ENCODE data around the gene PCDHA10.
"Not testable (repeated sequence)": the region's sequence is repeated elsewhere in the genome, so short reads cannot be mapped to it uniquely, and the experiment has no call there.

The PCDHA10 gene, protein sequence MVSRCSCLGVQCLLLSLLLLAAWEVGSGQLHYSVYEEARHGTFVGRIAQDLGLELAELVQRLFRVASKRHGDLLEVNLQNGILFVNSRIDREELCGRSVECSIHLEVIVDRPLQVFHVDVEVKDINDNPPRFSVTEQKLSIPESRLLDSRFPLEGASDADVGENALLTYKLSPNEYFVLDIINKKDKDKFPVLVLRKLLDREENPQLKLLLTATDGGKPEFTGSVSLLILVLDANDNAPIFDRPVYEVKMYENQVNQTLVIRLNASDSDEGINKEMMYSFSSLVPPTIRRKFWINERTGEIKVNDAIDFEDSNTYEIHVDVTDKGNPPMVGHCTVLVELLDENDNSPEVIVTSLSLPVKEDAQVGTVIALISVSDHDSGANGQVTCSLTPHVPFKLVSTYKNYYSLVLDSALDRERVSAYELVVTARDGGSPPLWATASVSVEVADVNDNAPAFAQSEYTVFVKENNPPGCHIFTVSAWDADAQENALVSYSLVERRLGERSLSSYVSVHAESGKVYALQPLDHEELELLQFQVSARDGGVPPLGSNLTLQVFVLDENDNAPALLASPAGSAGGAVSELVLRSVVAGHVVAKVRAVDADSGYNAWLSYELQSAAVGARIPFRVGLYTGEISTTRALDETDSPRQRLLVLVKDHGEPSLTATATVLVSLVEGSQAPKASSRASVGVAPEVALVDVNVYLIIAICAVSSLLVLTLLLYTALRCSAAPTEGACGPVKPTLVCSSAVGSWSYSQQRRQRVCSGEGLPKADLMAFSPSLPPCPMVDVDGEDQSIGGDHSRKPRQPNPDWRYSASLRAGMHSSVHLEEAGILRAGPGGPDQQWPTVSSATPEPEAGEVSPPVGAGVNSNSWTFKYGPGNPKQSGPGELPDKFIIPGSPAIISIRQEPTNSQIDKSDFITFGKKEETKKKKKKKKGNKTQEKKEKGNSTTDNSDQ

DNA sequence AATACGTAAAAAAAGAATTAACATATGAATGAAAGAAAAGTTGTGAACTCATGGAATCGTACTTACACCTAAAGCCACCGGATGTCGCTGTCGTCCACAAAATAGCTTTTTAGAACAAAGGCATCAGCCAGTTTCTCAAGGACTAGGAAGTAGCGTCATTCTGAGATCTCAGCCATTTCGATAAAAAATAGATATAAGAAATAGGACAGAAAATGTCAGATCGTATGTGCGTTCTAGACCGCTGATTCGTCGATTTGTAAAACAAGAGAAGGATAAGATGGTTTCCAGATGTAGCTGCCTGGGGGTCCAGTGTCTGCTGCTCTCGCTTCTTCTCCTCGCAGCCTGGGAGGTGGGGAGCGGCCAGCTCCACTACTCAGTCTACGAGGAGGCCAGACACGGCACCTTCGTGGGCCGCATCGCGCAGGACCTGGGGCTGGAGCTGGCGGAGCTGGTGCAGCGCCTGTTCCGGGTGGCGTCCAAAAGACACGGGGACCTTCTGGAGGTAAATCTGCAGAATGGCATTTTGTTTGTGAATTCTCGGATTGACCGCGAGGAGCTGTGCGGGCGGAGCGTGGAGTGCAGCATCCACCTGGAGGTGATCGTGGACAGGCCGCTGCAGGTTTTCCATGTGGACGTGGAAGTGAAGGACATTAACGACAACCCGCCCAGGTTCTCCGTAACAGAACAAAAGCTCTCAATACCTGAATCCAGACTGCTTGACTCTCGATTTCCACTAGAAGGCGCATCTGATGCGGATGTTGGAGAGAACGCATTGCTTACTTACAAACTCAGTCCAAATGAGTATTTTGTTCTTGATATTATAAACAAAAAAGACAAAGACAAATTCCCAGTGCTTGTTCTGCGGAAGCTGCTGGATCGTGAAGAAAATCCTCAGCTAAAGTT is at the start of gene PCDHA10:
Gene PCDHA10, plus strand, starts transcription at position 126 of the 903 bp plus-strand sequence. Its CDS starts 152 bp downstream, at position 278.
- intact Hi-C loops (cut with DNase I), result no loop called here
- DNase-seq, result peak in 1 of 10 donors; percentile 75

DNA sequence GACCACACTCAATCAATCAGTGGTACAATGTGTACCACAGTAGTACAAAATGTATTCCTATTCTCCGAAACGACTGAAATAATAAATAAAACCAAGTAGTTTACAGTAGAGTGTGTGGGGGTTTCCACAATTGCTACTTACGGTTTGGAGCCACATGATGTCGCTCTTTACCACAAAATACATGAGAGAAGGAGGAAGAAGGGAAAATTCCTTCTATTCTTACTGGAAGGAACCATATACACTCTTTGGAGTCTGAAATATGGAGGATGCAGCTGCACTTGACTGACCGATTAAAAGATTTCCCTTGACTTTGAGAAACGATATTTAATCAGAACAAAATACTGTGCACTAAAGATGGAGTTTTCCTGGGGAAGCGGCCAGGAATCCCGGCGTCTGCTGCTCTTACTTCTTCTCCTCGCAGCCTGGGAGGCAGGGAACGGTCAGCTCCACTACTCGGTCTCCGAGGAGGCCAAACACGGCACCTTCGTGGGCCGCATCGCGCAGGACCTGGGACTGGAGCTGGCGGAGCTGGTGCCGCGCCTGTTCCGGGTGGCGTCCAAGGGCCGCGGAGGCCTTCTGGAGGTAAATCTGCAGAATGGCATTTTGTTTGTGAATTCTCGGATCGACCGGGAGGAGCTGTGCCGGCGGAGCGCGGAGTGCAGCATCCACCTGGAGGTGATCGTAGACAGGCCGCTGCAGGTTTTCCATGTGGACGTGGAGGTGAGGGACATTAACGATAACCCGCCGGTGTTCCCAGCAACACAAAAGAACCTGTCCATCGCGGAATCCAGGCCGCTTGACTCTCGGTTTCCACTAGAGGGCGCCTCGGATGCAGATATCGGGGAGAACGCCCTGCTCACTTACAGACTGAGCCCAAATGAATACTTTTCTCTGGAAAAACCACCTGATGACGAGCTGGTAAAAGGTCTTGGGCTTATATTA is 48.6 kb upstream of the PCDHA10 start, which contains the start of gene PCDHA4:
Gene PCDHA4, plus strand, starts transcription at position 235 of the 942 bp plus-strand sequence.
- intact Hi-C loops (cut with DNase I), result no loop called here
- peak in 7 of 10 donors; percentile 40 to 90 (median 68) for DNase-seq

GRCh38 chr5:140808241-140808888 is 47.3 kb upstream of the PCDHA10 start:
- intact Hi-C loops (cut with DNase I), result not testable (repeated sequence)
- peak in 2 of 10 donors; percentile 62 to 79 for DNase-seq

DNA sequence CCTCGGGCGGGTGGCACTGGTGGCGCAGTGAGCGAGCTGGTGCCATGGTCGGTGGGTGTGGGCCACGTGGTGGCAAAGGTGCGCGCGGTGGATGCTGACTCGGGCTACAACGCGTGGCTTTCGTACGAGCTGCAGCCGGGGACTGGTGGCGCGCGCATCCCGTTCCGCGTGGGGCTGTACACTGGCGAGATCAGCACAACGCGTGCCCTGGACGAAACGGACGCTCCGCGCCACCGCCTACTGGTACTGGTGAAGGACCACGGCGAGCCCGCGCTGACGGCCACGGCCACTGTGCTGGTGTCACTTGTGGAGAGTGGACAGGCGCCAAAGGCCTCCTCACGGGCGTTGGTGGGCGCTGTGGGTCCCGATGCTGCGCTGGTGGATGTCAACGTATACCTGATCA is 46.8 kb upstream of the PCDHA10 start:
- intact Hi-C loops (cut with DNase I), result no loop called here
- DNase-seq, result peak in 4 of 10 donors; percentile 24 to 80 (median 66)

DNA sequence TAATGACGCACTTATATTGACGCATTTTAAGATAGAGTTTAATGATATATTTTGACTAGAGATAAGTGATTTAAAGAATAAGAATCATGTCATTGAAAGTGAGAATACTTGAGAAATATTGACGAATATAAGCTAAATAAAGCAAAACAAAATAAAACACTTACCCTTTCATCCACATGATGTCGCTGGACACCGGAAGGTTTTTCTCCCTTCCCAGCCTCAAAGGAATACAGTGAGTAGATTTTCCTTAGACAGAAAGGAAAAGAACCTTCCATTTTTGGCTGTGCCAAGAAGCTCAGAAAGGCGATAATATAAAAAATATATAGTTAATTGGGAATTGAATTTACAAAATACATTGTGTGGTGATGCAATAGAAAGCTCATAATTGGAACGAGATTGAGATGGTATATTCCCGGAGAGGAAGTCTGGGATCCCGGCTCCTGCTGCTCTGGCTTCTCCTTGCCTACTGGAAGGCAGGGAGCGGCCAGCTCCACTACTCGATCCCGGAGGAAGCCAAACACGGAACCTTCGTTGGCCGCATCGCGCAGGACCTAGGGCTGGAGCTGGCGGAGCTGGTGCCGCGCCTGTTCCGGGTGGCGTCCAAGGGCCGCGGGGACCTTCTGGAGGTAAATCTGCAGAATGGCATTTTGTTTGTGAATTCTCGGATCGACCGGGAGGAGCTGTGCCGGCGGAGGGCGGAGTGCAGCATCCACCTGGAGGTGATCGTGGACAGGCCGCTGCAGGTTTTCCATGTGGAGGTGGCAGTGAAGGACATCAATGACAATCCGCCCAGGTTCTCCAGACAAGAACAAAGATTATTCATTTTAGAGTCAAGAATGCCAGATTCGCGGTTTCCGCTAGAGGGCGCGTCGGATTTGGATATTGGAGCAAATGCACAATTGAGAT is 34.1 kb upstream of the PCDHA10 start, which contains the start of gene PCDHA5:
Gene PCDHA5, plus strand, starts transcription at position 239 of the 906 bp plus-strand sequence.
- DNase-seq, result peak in 6 of 10 donors; percentile 42 to 87 (median 65)
- intact Hi-C loops (cut with DNase I), result no loop called here

DNA sequence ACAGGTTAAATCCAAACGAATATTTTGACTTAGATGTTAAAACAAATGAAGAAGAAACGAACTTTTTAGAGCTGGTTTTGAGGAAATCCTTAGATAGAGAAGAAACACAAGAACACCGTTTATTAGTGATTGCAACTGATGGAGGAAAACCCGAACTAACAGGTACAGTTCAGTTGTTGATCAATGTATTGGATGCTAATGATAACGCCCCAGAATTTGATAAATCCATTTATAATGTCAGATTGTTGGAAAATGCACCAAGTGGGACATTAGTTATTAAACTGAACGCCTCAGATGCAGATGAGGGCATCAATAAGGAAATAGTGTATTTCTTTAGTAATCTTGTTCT is 33.4 kb upstream of the PCDHA10 start:
- intact Hi-C loops (cut with DNase I), result no loop called here
- DNase-seq, result peak in 1 of 10 donors; percentile 28

GRCh38 chr5:140822969-140823368 is 32.7 kb upstream of the PCDHA10 start:
- intact Hi-C loops (cut with DNase I), result not testable (repeated sequence)
- DNase-seq, result peak in 1 of 10 donors; percentile 48

GRCh38 chr5:140823475-140823874 is 32.2 kb upstream of the PCDHA10 start:
- DNase-seq, result peak in 2 of 10 donors; percentile 61 to 82
- intact Hi-C loops (cut with DNase I), result no loop called here

GRCh38 chr5:140827704-140828361 is 27.9 kb upstream of the PCDHA10 start, which contains the start of gene PCDHA6:
Gene PCDHA6 (plus strand): TSS chr5:140827960. CDS start chr5:140828092, 132 bp downstream.
- intact Hi-C loops (cut with DNase I), result no loop called here
- DNase-seq, result no peak

DNA sequence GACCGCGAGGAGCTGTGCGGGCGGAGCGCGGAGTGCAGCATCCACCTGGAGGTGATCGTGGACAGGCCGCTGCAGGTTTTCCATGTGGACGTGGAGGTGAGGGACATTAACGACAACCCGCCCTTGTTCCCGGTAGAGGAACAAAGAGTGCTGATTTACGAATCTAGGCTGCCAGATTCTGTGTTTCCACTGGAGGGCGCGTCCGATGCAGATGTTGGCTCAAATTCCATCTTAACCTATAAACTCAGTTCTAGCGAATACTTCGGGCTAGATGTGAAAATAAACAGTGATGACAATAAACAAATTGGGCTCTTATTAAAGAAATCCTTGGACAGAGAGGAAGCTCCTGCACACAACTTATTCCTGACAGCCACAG is 27.3 kb upstream of the PCDHA10 start:
- DNase-seq, result no peak
- intact Hi-C loops (cut with DNase I), result no loop called here

- intact Hi-C loops (cut with DNase I), result not testable (repeated sequence)
- DNase-seq, result peak in 3 of 10 donors; percentile 50 to 76 (median 59)
Observed at GRCh38 chr5:140829511-140830501, 25.9 kb upstream of the PCDHA10 start.

GRCh38 chr5:140833993-140834392 is 21.7 kb upstream of the PCDHA10 start, which contains the start of gene PCDHA7:
Gene PCDHA7 (plus strand): TSS chr5:140834269. CDS start chr5:140834384, 115 bp downstream.
- DNase-seq, result no peak
- intact Hi-C loops (cut with DNase I), result no loop called here

- peak in 2 of 10 donors; percentile 57 for DNase-seq
- intact Hi-C loops (cut with DNase I), result not testable (repeated sequence)
Observed at GRCh38 chr5:140834439-140835008, 21.2 kb upstream of the PCDHA10 start.

GRCh38 chr5:140835622-140836510 is 19.8 kb upstream of the PCDHA10 start:
- intact Hi-C loops (cut with DNase I), result no loop called here
- peak in 2 of 10 donors; percentile 71 to 84 for DNase-seq
